Liver (tissue), 9 donors: ENCODE results near the gene SRPX. TPM values are rescaled to one million over a fixed set of nuclear protein-coding genes. Genes with fewer than 3 reads are reported as not detected.

Experiments used
- DNase-seq: peaks from one replicate; pipeline ENCODE4 v3.0.0-alpha.2; 2017; ENCODE audit warnings: low spot score
- H3K27ac ChIP-seq, 2 donors: one replicate each; pipeline ENCODE4 v1.7.0; 2013; ENCODE audit warnings: inconsistent platforms in 2 of 2, low read length in 2 of 2, control low read depth in 1 of 2, low read depth in 1 of 2, mild to moderate bottlenecking in 1 of 2
- H3K27me3 ChIP-seq, 4 donors: one replicate each; pipeline versions ENCODE4 v1.6.1 to v1.7.0; 2013; ENCODE audit warnings: low read length in 3 of 4, inconsistent platforms in 1 of 4, mild to moderate bottlenecking in 1 of 4, moderate library complexity in 1 of 4; ENCODE audit not compliant: control insufficient read depth in 4 of 4, insufficient read depth in 4 of 4
- H3K36me3 ChIP-seq, 4 donors: one replicate each; pipeline versions ENCODE4 v1.6.1 to v1.7.0; 2013; ENCODE audit warnings: low read length in 3 of 4, mild to moderate bottlenecking in 3 of 4, low read depth in 1 of 4, moderate library complexity in 1 of 4; ENCODE audit not compliant: control insufficient read depth in 4 of 4, insufficient read depth in 3 of 4
- H3K4me1 ChIP-seq, 4 donors: one replicate each; pipeline versions ENCODE4 v1.6.1 to v1.7.0; 2013; ENCODE audit warnings: low read length in 3 of 4, mild to moderate bottlenecking in 3 of 4, moderate library complexity in 1 of 4; ENCODE audit not compliant: control insufficient read depth in 4 of 4, insufficient read depth in 4 of 4
- H3K4me3 ChIP-seq, 3 donors: one replicate each; pipeline versions ENCODE4 v1.6.1 to v1.7.0; 2013; ENCODE audit warnings: low read length in 3 of 3, control low read depth in 1 of 3, low read depth in 1 of 3, mild to moderate bottlenecking in 1 of 3
- H3K9ac ChIP-seq, 2 donors: one replicate each; pipeline ENCODE4 v1.7.0; 2013; ENCODE audit warnings: low read length in 2 of 2, mild to moderate bottlenecking in 2 of 2, moderate library complexity in 2 of 2, control low read depth in 1 of 2, low read depth in 1 of 2
- H3K9me3 ChIP-seq, 4 donors: one replicate each; pipeline versions ENCODE4 v1.6.1 to v1.7.0; 2013; ENCODE audit warnings: low read length in 3 of 4; ENCODE audit not compliant: control insufficient read depth in 4 of 4
- ATF3 ChIP-seq: IDR thresholded peaks from 2 replicates; pipeline ENCODE4 v1.6.1; 2016; ENCODE audit warnings: antibody characterized with exemption
- EGR1 ChIP-seq, 2 donors: IDR thresholded peaks; 2 replicates each; pipeline ENCODE4 v1.6.1; 2016 to 2018; ENCODE audit warnings: antibody characterized with exemption in 2 of 2, low read depth in 2 of 2
- FOXA1 ChIP-seq: IDR thresholded peaks from 2 replicates; pipeline ENCODE4 v1.6.1; 2016; ENCODE audit warnings: antibody characterized with exemption
- FOXA2 ChIP-seq: IDR thresholded peaks from 2 replicates; pipeline ENCODE4 v1.6.1; 2016; ENCODE audit warnings: antibody characterized with exemption
- GABPA ChIP-seq, 2 donors: IDR thresholded peaks in 1 of 2; conservative IDR thresholded peaks in 1 of 2; 2 replicates each; pipeline ENCODE4 v1.6.1; 2016; ENCODE audit warnings: antibody characterized with exemption in 2 of 2, mild to moderate bottlenecking in 1 of 2, moderate library complexity in 1 of 2
- HNF4A ChIP-seq, 2 donors: conservative IDR thresholded peaks; 2 replicates each; pipeline ENCODE4 v1.6.1; 2016; ENCODE audit warnings: antibody characterized with exemption in 2 of 2, mild to moderate bottlenecking in 2 of 2
- HNF4G ChIP-seq: IDR thresholded peaks from 2 replicates; pipeline ENCODE4 v1.6.1; 2016; ENCODE audit warnings: antibody characterized with exemption
- JUND ChIP-seq, 2 donors: IDR thresholded peaks; 2 replicates each; pipeline ENCODE4 v1.6.1; 2016; ENCODE audit warnings: antibody characterized with exemption in 2 of 2
- NR2F2 ChIP-seq: IDR thresholded peaks from 2 replicates; pipeline ENCODE4 v1.6.1; 2016; ENCODE audit warnings: antibody characterized with exemption
- RAD21 ChIP-seq, 2 donors: IDR thresholded peaks; 2 replicates each; pipeline ENCODE4 v1.6.1; 2016; ENCODE audit warnings: antibody characterized with exemption in 2 of 2, mild to moderate bottlenecking in 2 of 2
- REST ChIP-seq: IDR thresholded peaks from 2 replicates; pipeline ENCODE4 v1.6.1; 2016; ENCODE audit warnings: antibody characterized with exemption, mild to moderate bottlenecking
- RXRA ChIP-seq, 2 donors: IDR thresholded peaks; 2 replicates each; pipeline ENCODE4 v1.6.1; 2017 to 2018; ENCODE audit warnings: antibody characterized with exemption in 2 of 2, mild to moderate bottlenecking in 1 of 2
- SP1 ChIP-seq: IDR thresholded peaks from 2 replicates; pipeline ENCODE4 v1.6.1; 2018; ENCODE audit warnings: antibody characterized with exemption, mild to moderate bottlenecking
- TAF1 ChIP-seq: conservative IDR thresholded peaks from 2 replicates; pipeline ENCODE4 v1.6.1; 2016; ENCODE audit warnings: antibody characterized with exemption, mild to moderate bottlenecking
- YY1 ChIP-seq: IDR thresholded peaks from 2 replicates; pipeline ENCODE4 v1.6.1; 2016; ENCODE audit warnings: antibody characterized with exemption, mild to moderate bottlenecking
- WGBS: extraction: QIAGEN DNeasy Blood & Tissue Kit; methylation state at CpG from one replicate; pipeline ENCODE4 v1.1.7; 2013; 5-methylcytosine and 5-hydroxymethylcytosine counted together
- polyA plus RNA-seq, 2 donors: library from polyadenylated mRNA; stranded (reverse) in 1 of 2; unstranded in 1 of 2; fragments of 200-250 nt in 1 of 2; fragments of >200 nt in 1 of 2; fragmentation: Nextera tagmentation in 1 of 2; extraction: Ambion mirVana in 1 of 2; gene quantifications; one replicate each; pipeline versions ENCODE4 v1.2.1 to v1.2.3, GENCODE V29; 2013 to 2015
- total RNA-seq, 2 donors: library from RNA; depleted of rRNA; stranded (reverse); fragments of >200 nt; gene quantifications; one replicate each; pipeline ENCODE4 v1.2.3, GENCODE V29; 2014
- TF ChIP-seq, protein P1 (sequence below): IDR thresholded peaks from 2 replicates; pipeline ENCODE4 v1.6.1; 2016; ENCODE audit warnings: antibody characterized with exemption
- TF ChIP-seq, protein P2 (sequence below): fragments of 150-350 bp; IDR thresholded peaks from 2 replicates; pipeline ENCODE4 v1.5.1; 2017; ENCODE audit warnings: improper control_type of control experiment, low read depth, low read length; ENCODE audit not compliant: missing input control
- TF ChIP-seq, protein P3 (sequence below): IDR thresholded peaks from 2 replicates; pipeline ENCODE4 v1.6.1; 2016; ENCODE audit warnings: antibody characterized with exemption
- donor health status: healthy.
- donor health status: healthy.
- donor health status: healthy.
- donor health status: healthy.
- donor health status: healthy.

SRPX gene
- total and polyA plus RNA-seq, 4 donors, result 4.9 to 15.3 (median 10.3) TPM

- Histone ChIP-seq H3K9me3 (peaks cover 0 to 3% (median 0%) of the 10 kb centered on the region in 4 donors), H3K9ac (no peak overlapping the region), H3K27ac (no peak overlapping the region), H3K36me3 (no peaks in the 10 kb centered on the region), H3K4me3 (no peak overlapping the region), H3K4me1 (peaks cover 0 to 20% (median 14%) of the 10 kb centered on the region in 4 donors), H3K27me3 (peaks cover 0 to 2% (median 0%) of the 10 kb centered on the region in 4 donors)
- no peak for DNase-seq
- TF ChIP-seq FOXA1 (no peak), HNF4G (no peak)
- WGBS, result 93% methylated on average over 1 of the region's 1 CpG
Measured at GRCh38 chrX:38102875-38103274, 117.8 kb downstream of the SRPX start.

DNA sequence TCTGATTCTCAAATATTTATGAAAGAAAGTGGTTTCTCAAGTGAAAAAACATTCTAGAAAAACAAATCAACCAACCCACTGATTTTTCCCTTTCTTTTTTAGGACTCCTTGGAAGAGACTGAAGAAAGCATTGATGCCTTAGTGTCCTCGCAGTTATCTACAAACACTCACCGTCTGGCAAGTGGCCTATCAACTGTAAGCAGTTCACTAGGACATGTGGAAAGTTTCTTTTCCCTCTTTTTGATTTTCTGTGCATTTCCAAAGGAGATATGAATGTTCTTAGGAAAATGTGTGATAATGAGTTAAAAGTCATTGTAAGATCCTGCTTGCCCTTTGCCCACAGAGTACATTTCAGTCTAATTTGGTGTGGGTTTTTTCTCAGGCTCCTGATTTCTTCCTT, 118.4 kb downstream of the SRPX start:
- WGBS, result 56% methylated on average over 2 of the region's 2 CpGs
- Histone ChIP-seq H3K27me3 (peaks cover 0 to 2% (median 0%) of the 10 kb centered on the region in 4 donors), H3K9me3 (peaks cover 0 to 3% (median 0%) of the 10 kb centered on the region in 4 donors), H3K36me3 (no peaks in the 10 kb centered on the region), H3K27ac (no peak overlapping the region), H3K4me3 (no peak overlapping the region), H3K4me1 (peaks cover 0 to 14% (median 8%) of the 10 kb centered on the region in 4 donors), H3K9ac (no peak overlapping the region)
- TF ChIP-seq NR2F2 (no peak), HNF4G (no peak), RAD21 (IDR thresholded peaks at IDR 0.05) (no peak)
- TF ChIP-seq, protein P1, sequence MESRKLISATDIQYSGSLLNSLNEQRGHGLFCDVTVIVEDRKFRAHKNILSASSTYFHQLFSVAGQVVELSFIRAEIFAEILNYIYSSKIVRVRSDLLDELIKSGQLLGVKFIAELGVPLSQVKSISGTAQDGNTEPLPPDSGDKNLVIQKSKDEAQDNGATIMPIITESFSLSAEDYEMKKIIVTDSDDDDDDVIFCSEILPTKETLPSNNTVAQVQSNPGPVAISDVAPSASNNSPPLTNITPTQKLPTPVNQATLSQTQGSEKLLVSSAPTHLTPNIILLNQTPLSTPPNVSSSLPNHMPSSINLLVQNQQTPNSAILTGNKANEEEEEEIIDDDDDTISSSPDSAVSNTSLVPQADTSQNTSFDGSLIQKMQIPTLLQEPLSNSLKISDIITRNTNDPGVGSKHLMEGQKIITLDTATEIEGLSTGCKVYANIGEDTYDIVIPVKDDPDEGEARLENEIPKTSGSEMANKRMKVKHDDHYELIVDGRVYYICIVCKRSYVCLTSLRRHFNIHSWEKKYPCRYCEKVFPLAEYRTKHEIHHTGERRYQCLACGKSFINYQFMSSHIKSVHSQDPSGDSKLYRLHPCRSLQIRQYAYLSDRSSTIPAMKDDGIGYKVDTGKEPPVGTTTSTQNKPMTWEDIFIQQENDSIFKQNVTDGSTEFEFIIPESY, result no peak
- no peak for DNase-seq

- H3K27ac ChIP-seq, result no peak overlapping the region
- no peak overlapping the region for H3K4me3 ChIP-seq
- H3K36me3 ChIP-seq, result no peaks in the 10 kb centered on the region
- H3K27me3 ChIP-seq, result no peaks in the 10 kb centered on the region
- peaks cover 0 to 3% (median 0%) of the 10 kb centered on the region in 4 donors for H3K4me1 ChIP-seq
- no peak overlapping the region for H3K9ac ChIP-seq
- peaks cover 0 to 3% (median 0%) of the 10 kb centered on the region in 4 donors for H3K9me3 ChIP-seq
- TF ChIP-seq HNF4G, result no peak
- no peak for TF ChIP-seq FOXA1
- TF ChIP-seq EGR1 (IDR thresholded peaks at IDR 0.05; ENCODE audit: low read depth in 2 of 2), result no peak
- TF ChIP-seq FOXA2, result no peak
- TF ChIP-seq YY1, result no peak
- TF ChIP-seq GABPA (IDR thresholded peaks at IDR 0.05 in 1 of 2, conservative IDR thresholded peaks at IDR 0.05 in 1 of 2), result no peak
- TF ChIP-seq, protein P2, sequence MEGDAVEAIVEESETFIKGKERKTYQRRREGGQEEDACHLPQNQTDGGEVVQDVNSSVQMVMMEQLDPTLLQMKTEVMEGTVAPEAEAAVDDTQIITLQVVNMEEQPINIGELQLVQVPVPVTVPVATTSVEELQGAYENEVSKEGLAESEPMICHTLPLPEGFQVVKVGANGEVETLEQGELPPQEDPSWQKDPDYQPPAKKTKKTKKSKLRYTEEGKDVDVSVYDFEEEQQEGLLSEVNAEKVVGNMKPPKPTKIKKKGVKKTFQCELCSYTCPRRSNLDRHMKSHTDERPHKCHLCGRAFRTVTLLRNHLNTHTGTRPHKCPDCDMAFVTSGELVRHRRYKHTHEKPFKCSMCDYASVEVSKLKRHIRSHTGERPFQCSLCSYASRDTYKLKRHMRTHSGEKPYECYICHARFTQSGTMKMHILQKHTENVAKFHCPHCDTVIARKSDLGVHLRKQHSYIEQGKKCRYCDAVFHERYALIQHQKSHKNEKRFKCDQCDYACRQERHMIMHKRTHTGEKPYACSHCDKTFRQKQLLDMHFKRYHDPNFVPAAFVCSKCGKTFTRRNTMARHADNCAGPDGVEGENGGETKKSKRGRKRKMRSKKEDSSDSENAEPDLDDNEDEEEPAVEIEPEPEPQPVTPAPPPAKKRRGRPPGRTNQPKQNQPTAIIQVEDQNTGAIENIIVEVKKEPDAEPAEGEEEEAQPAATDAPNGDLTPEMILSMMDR, result no peak
- TF ChIP-seq SP1, result no peak
- TF ChIP-seq JUND (IDR thresholded peaks at IDR 0.05), result no peak
- no peak for TF ChIP-seq RAD21 (IDR thresholded peaks at IDR 0.05)
- TF ChIP-seq RXRA (IDR thresholded peaks at IDR 0.05), result no peak
- TF ChIP-seq, protein P1, result no peak
- TF ChIP-seq, protein P3, sequence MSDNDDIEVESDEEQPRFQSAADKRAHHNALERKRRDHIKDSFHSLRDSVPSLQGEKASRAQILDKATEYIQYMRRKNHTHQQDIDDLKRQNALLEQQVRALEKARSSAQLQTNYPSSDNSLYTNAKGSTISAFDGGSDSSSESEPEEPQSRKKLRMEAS, result no peak
- TF ChIP-seq HNF4A (conservative IDR thresholded peaks at IDR 0.05), result no peak
- no peak for TF ChIP-seq ATF3
- no peak for TF ChIP-seq TAF1
- no peak for TF ChIP-seq NR2F2
- TF ChIP-seq REST, result no peak
- DNase-seq, result no peak
Measured at GRCh38 chrX:38099688-38100087, 121.0 kb downstream of the SRPX start.
